Measurements from ENCODE around the gene PSMA5. TPM values are rescaled to one million over a fixed set of nuclear protein-coding genes. Genes with fewer than 3 reads are reported as not detected.

Gene PSMA5
- total RNA-seq, 1 donor from 2014 or later: 270 TPM

DNA sequence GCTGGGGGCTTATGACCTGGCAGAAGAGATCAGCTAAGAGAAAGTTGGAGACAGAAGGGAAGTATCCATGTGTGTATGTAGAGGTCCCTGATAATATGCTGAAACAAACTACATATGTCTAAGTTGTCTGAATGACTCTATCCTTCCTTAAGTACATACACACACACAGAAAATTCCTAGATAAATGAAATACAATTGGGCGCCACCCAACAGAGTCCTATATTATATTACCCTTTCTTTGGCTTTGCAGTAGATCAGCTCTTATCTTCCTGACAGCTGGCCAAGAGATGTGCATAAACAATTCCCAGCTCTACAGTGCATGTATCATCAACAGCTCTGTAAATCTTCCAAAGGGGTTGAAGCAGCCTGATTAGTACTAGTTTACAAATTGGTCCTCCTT is 68.6 kb downstream of the PSMA5 start:
- no peaks in the 10 kb centered on the region for H3K9me3 Mint-ChIP-seq
- intact Hi-C loops (cut with micrococcal nuclease): no loop called here
- H3K27ac Mint-ChIP-seq: no peak overlapping the region

DNA sequence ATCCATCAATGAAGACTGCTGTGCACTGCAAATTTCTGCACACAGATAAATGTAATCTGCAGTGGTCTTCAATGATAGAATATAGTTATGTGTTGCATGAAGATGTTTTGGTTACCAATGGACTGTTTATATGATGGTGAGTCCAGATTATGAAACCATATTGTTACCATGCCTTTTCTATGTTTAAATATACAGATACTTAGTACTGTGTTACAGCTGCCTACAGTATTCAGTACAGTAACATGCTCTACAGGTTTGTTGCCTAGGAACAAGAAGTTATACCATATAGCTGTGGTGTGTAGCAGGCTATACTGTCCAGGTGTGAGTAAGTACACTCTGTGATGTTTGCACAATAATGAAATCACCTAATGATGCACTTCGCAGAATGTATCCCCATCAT is 69.3 kb downstream of the PSMA5 start:
- Mint-ChIP-seq H3K9me3 (no peaks in the 10 kb centered on the region), H3K4me3 (no peak overlapping the region), H3K4me1 (peaks cover 10% of the 10 kb centered on the region), H3K27ac (no peak overlapping the region), H3K36me3 (ENCODE audit: low read depth) (no peaks in the 10 kb centered on the region), H3K27me3 (peaks cover 31% of the 10 kb centered on the region)
- DNase-seq: no peak
- intact Hi-C loops (cut with micrococcal nuclease): no loop called here

More for the DNA sequence above, 68.6 kb downstream of the PSMA5 start:
- peaks cover 7% of the 10 kb centered on the region for H3K4me1 Mint-ChIP-seq
- no peaks in the 10 kb centered on the region for H3K36me3 Mint-ChIP-seq (ENCODE audit: low read depth)
- H3K4me3 Mint-ChIP-seq: no peak overlapping the region
- DNase-seq: no peak
- peaks cover 33% of the 10 kb centered on the region for H3K27me3 Mint-ChIP-seq

DNA sequence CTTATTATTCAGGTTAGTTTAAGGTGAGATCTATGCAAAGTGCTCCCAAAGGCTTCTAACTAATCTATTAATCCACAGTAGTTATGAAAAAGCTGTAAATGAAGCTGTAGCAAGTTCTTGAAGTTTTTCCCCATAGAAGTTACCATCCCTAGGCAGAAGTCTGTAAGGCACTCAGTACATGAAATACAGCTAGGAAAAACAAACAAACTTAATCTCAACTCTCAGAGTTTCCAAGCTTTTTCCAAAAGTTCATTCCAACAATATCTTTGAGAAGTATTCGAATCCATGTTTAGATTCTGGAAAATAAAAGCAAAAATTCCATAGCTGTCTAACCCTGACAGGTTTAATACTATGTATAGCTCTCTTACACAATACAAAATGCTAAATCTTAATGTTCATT is 69.7 kb downstream of the PSMA5 start:
- Mint-ChIP-seq H3K36me3 (ENCODE audit: low read depth) (no peaks in the 10 kb centered on the region), H3K27me3 (peaks cover 29% of the 10 kb centered on the region), H3K27ac (no peak overlapping the region), H3K4me3 (no peak overlapping the region), H3K4me1 (peaks cover 10% of the 10 kb centered on the region), H3K9me3 (no peaks in the 10 kb centered on the region)
- intact Hi-C loops (cut with micrococcal nuclease): no loop called here
- DNase-seq: no peak

DNA sequence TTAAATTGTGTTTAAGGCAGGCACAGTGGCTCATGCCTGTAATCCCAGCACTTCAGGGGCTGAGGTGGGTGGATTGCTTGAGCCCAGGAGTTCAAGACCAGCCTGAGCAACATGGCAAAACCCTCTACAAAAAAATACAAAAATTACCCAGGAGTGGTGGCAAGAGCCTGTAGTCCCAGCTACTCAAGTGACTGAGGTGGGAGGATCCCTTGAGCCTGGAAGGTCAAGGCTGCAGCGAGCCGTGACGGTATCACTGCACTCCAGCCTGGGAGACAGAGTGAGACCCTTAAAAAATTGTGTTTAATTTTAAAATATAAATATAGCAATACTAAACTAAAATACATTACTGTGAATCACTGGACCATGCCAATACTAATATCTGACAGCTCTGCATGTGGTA is 71.3 kb downstream of the PSMA5 start:
- Mint-ChIP-seq H3K27ac (no peak overlapping the region), H3K4me1 (peaks cover 10% of the 10 kb centered on the region), H3K36me3 (ENCODE audit: low read depth) (no peaks in the 10 kb centered on the region), H3K9me3 (no peaks in the 10 kb centered on the region), H3K4me3 (no peak overlapping the region), H3K27me3 (peaks cover 27% of the 10 kb centered on the region)
- intact Hi-C loops (cut with micrococcal nuclease): loop anchor here (5.0 kb wide), 1 partner anchor 42 kb away; the partner anchor contains the start of gene SORT1
- no peak for DNase-seq

DNA sequence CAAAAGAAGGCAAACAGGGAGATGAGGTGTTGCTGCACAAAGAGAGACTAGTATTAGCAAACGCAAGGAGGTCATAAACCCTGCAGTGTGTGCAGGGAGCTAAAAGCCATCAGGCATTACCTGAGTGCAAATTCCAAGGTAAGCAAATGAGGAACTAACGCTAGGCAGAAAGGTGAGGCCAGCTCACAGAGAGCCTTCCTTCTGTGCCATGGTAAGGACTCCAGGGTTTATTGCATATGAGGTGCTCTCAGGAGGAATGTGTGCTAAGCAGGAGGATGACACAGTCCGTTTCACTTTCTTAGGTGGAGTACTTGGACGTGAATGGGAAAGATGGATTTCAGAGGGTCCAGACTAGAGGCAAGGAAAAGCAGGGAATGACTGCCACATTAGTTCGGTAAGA is 74.8 kb downstream of the PSMA5 start:
- H3K4me1 Mint-ChIP-seq: peaks cover 16% of the 10 kb centered on the region
- H3K27ac Mint-ChIP-seq: no peak overlapping the region
- H3K9me3 Mint-ChIP-seq: no peaks in the 10 kb centered on the region
- no peak overlapping the region for H3K4me3 Mint-ChIP-seq
- H3K36me3 Mint-ChIP-seq (ENCODE audit: low read depth): no peaks in the 10 kb centered on the region
- peaks cover 13% of the 10 kb centered on the region for H3K27me3 Mint-ChIP-seq
- intact Hi-C loops (cut with micrococcal nuclease): loop anchor here (5.0 kb wide), 1 partner anchor 46 kb away; the partner anchor contains the start of gene SORT1
- no peak for DNase-seq

DNA sequence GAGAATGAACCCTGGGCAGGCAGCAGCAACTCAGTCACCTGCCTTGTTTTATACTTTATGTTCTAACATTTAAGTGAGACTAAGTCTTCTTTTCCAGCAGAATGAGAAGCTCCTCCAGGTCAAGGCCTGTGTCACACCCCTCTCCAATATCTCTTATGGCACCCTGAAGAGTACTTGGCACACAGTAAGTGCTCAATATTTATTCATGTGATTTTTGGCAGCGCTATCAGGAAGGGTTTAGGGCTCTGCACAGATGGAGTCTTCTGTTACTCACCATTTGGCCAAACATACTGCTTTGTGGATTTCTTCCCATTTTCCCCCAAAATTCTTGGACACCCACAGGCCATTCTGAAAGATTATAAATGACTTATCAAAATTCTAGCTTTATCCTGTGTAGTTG is 75.6 kb downstream of the PSMA5 start:
- Mint-ChIP-seq H3K27ac (no peak overlapping the region), H3K4me1 (peaks cover 16% of the 10 kb centered on the region), H3K36me3 (ENCODE audit: low read depth) (no peaks in the 10 kb centered on the region), H3K4me3 (no peak overlapping the region), H3K27me3 (peaks cover 13% of the 10 kb centered on the region), H3K9me3 (no peaks in the 10 kb centered on the region)
- intact Hi-C loops (cut with micrococcal nuclease): loop anchor here (5.0 kb wide), 1 partner anchor 47 kb away; the partner anchor contains the start of gene SORT1
- no peak for DNase-seq

DNA sequence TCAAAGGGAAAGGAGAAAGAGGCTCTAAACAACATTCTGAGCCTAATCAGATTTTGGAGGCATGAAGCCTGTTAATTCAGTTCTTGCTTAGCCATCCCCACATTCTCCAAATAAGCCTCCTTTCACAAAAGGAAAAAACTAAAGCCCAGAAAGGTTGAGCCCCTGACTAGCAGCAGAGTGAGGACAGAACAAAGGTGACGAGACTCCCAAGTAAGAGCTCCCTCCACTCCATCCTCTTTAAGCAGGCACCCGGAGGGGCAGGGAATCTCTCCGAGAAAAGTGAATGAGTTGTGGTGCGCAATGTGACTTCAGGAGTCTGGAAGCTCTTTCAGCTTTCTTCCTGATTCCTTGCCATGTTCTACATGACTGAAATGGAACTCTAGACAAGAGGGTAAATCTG is 76.1 kb downstream of the PSMA5 start:
- H3K27me3 Mint-ChIP-seq: peaks cover 13% of the 10 kb centered on the region
- H3K27ac Mint-ChIP-seq: no peak overlapping the region
- no peak for DNase-seq
- H3K4me3 Mint-ChIP-seq: no peak overlapping the region
- intact Hi-C loops (cut with micrococcal nuclease): loop anchor here (5.0 kb wide), 1 partner anchor 47 kb away; the partner anchor contains the start of gene SORT1
- no peaks in the 10 kb centered on the region for H3K36me3 Mint-ChIP-seq (ENCODE audit: low read depth)
- no peaks in the 10 kb centered on the region for H3K9me3 Mint-ChIP-seq
- peaks cover 16% of the 10 kb centered on the region for H3K4me1 Mint-ChIP-seq

Other genes starting within 250 kb of the PSMA5 start
- gene SARS1, start 212.5 kb downstream of the PSMA5 start, total RNA-seq: 141 and 150 TPM in 2 replicates
- gene CELSR2, start 176.9 kb downstream of the PSMA5 start, total RNA-seq: 3.8 and 4.1 TPM in 2 replicates
- 4.5 and 5.0 TPM in 2 replicates for gene PSRC1, start 143.3 kb downstream of the PSMA5 start, total RNA-seq
- gene MYBPHL, start 119.4 kb downstream of the PSMA5 start, total RNA-seq: not detected in 2 replicates
- 1.2 and 1.4 TPM in 2 replicates for gene SORT1, start 28.5 kb downstream of the PSMA5 start, total RNA-seq
- 0.07 TPM in 1 of 2 replicates, not detected in the other for gene SYPL2, start 40.1 kb upstream of the PSMA5 start, total RNA-seq
- gene ATXN7L2, start 57.5 kb upstream of the PSMA5 start, total RNA-seq: 15.1 and 15.6 TPM in 2 replicates
- gene CYB561D1, start 67.6 kb upstream of the PSMA5 start, total RNA-seq: 11.3 and 13.1 TPM in 2 replicates
- 1.1 TPM in 2 replicates for gene AMIGO1, start 83.3 kb upstream of the PSMA5 start, total RNA-seq
- 0.14 TPM in 1 of 2 replicates, not detected in the other for gene GPR61, start 113.4 kb upstream of the PSMA5 start, total RNA-seq
- 8.7 and 8.8 TPM in 2 replicates for gene GNAI3, start 122.2 kb upstream of the PSMA5 start, total RNA-seq
- 0.33 TPM in 2 replicates for gene GNAT2, start 193.2 kb upstream of the PSMA5 start, total RNA-seq
- 92.2 and 97.8 TPM in 2 replicates for gene AMPD2, start 193.4 kb upstream of the PSMA5 start, total RNA-seq
- gene GSTM4, start 229.7 kb upstream of the PSMA5 start, total RNA-seq: 6.8 and 9.9 TPM in 2 replicates
- gene GSTM2, start 241.6 kb upstream of the PSMA5 start, total RNA-seq: 17.5 and 18.4 TPM in 2 replicates

Data from activated CD4-positive, alpha-beta T cell treated with anti-CD3 and anti-CD28 coated beads, Interleukin-2, amount 10 ng/mL, durations not matched to agents 24 days and 14 days (primary cell).